Naive B cell (primary cell): Measurements from ENCODE around the gene EPB41L2. TPM values are rescaled to one million over a fixed set of nuclear protein-coding genes. Genes with fewer than 3 reads are reported as not detected.
"Not testable (repeated sequence)": the region's sequence is repeated elsewhere in the genome, so short reads cannot be mapped to it uniquely, and the experiment has no call there.

Experiments used
- ATAC-seq, 2 donors: fragments of 150-1000 bp; cut with Tn5 transposase; 2 replicates each; pipeline ENCODE4 v1.10.0; 2021; ENCODE audit warnings: low read depth in 2 of 2, mild to moderate bottlenecking in 2 of 2, moderate library complexity in 2 of 2
- DNase-seq: peaks from one replicate; pipeline ENCODE4 v3.0.0; 2022
- H3K27ac Mint-ChIP-seq, 6 donors: one replicate each; pipeline ENCODE4 v1.8.0; 2020 to 2022; ENCODE audit warnings: mild to moderate bottlenecking in 6 of 6, mixed read lengths in 6 of 6, moderate library complexity in 5 of 6, inconsistent platforms in 2 of 6
- H3K27me3 Mint-ChIP-seq, 3 donors: one replicate each; pipeline ENCODE4 v1.8.0; 2021 to 2022; ENCODE audit warnings: mixed read lengths in 3 of 3, mild to moderate bottlenecking in 1 of 3
- H3K36me3 Mint-ChIP-seq, 2 donors: one replicate each; pipeline ENCODE4 v1.8.0; 2020 to 2022; ENCODE audit warnings: mixed read lengths in 2 of 2, inconsistent platforms in 1 of 2, mild to moderate bottlenecking in 1 of 2
- H3K4me1 Mint-ChIP-seq, 3 donors: one replicate each; pipeline ENCODE4 v1.8.0; 2020 to 2022; ENCODE audit warnings: mixed read lengths in 3 of 3, inconsistent platforms in 1 of 3, mild to moderate bottlenecking in 1 of 3, moderate library complexity in 1 of 3
- H3K4me3 Mint-ChIP-seq, 8 donors: one replicate each; pipeline ENCODE4 v1.8.0; 2020 to 2022; ENCODE audit warnings: mild to moderate bottlenecking in 8 of 8, mixed read lengths in 8 of 8, moderate library complexity in 8 of 8, inconsistent platforms in 2 of 8
- H3K9me3 Mint-ChIP-seq, 7 donors: one replicate each; pipeline ENCODE4 v1.8.0; 2020 to 2022; ENCODE audit warnings: mixed read lengths in 7 of 7, mild to moderate bottlenecking in 5 of 7, inconsistent platforms in 2 of 7, moderate library complexity in 1 of 7
- polyA plus RNA-seq, 6 donors: library from polyadenylated mRNA; unstranded; fragments of 300-500 nt; fragmentation: Illumina TruSeq; gene quantifications; one replicate each; pipeline ENCODE4 v1.2.3, GENCODE V29; 2021; ENCODE audit warnings: low read depth in 6 of 6

Gene EPB41L2
- polyA plus RNA-seq, 6 donors from 2014 or later, result 10.9 to 51.1 (median 34.0) TPM

GRCh38 chr6:130993292-130993765 lies 69.7 kb downstream of the EPB41L2 start:
- peaks cover 0 to 13% (median 2%) of the 10 kb centered on the region in 7 donors for H3K9me3 Mint-ChIP-seq
- ATAC-seq (no peak), DNase-seq (no peak)
- H3K4me1 Mint-ChIP-seq, result peaks cover 14 to 29% (median 15%) of the 10 kb centered on the region in 3 donors
- peak overlapping the region in 2 of 6 donors; percentile 40 to 44 for H3K27ac Mint-ChIP-seq
- H3K36me3 Mint-ChIP-seq, result peaks cover 0 to 6% of the 10 kb centered on the region in 2 donors
- no peak overlapping the region for H3K4me3 Mint-ChIP-seq
- H3K27me3 Mint-ChIP-seq, result no peaks in the 10 kb centered on the region

DNA sequence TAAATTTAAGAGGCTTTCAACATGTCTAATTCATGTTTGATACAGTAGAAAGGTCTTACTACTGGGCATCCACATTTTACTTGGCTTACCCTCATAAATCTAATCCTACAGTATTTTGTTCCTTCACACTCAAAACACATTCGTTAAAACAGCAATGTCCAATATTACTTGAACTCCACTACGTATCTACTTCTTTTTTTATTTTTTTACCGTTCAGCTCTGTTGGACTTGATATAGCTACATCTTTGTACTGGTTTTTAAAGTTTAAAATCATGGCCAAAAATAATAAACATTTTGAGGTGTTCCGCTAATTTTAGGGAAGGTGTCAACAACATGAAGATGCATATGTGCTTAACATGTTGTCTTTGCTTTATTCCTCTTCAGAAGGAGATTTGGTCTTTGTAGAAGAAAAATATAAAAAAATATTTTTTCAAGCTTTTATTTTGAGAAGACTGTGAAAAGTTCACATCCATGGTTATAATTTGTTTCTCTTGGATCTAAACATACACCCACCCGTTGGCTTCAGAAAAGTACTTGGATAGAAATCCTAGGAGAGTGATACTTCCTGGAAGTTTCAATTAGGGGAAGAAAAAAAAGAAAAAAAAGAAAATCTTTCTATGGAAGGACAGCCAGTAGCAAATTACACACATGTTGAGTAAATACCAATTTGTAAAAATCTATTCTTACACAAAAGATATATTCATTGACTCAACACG lies 71.5 kb downstream of the EPB41L2 start:
- peaks cover 14 to 29% (median 18%) of the 10 kb centered on the region in 3 donors for H3K4me1 Mint-ChIP-seq
- H3K27ac Mint-ChIP-seq, result peak overlapping the region in 1 of 6 donors; percentile 37
- peaks cover 0 to 18% (median 2%) of the 10 kb centered on the region in 7 donors for H3K9me3 Mint-ChIP-seq
- H3K27me3 Mint-ChIP-seq, result no peaks in the 10 kb centered on the region
- H3K4me3 Mint-ChIP-seq, result no peak overlapping the region
- DNase-seq, result no peak
- peaks cover 0 to 11% of the 10 kb centered on the region in 2 donors for H3K36me3 Mint-ChIP-seq
- no peak for ATAC-seq

- ATAC-seq, DNase-seq, H3K4me3 Mint-ChIP-seq, H3K27me3 Mint-ChIP-seq: not testable (repeated sequence)
- Mint-ChIP-seq H3K36me3 (peaks cover 21 to 24% of the 10 kb centered on the region in 2 donors), H3K4me1 (peaks cover 14 to 30% (median 27%) of the 10 kb centered on the region in 3 donors), H3K9me3 (peaks cover 6 to 30% (median 18%) of the 10 kb centered on the region in 7 donors), H3K27ac (peak overlapping the region in 4 of 6 donors; percentile 42 to 84 (median 60))
Measured at GRCh38 chr6:130987539-130987938, 75.5 kb downstream of the EPB41L2 start.

- no peak for DNase-seq
- peak overlapping the region in 2 of 6 donors; percentile 8 to 28 for H3K27ac Mint-ChIP-seq
- H3K9me3 Mint-ChIP-seq, result peaks cover 6 to 30% (median 18%) of the 10 kb centered on the region in 7 donors
- H3K4me1 Mint-ChIP-seq, result peaks cover 15 to 42% (median 34%) of the 10 kb centered on the region in 3 donors
- H3K27me3 Mint-ChIP-seq, result no peaks in the 10 kb centered on the region
- ATAC-seq, result no peak
- H3K4me3 Mint-ChIP-seq, result no peak overlapping the region
- H3K36me3 Mint-ChIP-seq, result peaks cover 21 to 24% of the 10 kb centered on the region in 2 donors
Measured at GRCh38 chr6:130985115-130985514, 77.9 kb downstream of the EPB41L2 start.

DNA sequence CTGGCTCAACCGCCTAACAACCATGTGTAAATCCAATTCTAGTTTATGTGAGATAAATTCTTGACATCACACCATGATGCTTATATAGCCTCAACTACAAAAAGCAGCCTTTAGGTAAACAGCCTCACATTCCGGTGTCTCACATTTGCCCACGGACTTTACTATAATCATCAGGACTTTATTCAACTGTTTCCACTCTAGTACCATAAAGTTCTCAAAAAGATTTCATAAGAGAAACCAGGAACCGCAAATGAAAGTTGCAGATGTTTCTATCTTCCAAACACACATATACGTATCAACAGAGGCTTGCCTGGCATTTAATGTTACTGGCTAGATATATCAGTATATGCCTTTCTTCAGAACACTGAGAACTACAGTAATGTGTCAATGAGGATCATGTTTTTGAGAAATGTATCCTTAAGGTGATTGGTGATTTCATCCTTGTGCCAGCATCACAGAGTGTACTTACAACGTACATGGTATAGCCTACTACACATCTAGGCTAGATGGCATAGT lies 80.0 kb downstream of the EPB41L2 start:
- Mint-ChIP-seq H3K9me3 (peaks cover 6 to 30% (median 18%) of the 10 kb centered on the region in 7 donors), H3K27me3 (no peaks in the 10 kb centered on the region), H3K4me1 (peaks cover 28 to 56% (median 55%) of the 10 kb centered on the region in 3 donors), H3K4me3 (no peak overlapping the region), H3K27ac (peak overlapping the region in 1 of 6 donors; percentile 67), H3K36me3 (peaks cover 21 to 24% of the 10 kb centered on the region in 2 donors)
- no peak for DNase-seq
- no peak for ATAC-seq

DNA sequence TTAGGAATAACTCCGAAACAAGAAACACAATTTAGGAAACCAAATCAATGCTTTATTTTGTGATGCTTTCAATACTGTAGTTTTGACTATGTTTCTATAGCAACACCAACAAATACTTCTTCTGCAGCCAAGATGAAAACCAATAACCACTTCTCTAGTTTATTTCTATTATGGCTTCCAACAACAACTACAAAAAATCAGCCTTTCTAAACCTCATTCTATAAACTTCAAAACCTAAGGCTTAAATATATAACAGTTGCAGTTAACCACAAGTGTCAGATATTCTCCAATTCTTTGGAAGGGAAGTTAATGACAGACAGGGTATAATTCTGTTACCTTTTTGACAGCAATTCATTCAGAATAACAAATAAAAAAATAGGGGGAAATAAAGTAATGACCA lies 80.9 kb downstream of the EPB41L2 start:
- DNase-seq, result no peak

DNA sequence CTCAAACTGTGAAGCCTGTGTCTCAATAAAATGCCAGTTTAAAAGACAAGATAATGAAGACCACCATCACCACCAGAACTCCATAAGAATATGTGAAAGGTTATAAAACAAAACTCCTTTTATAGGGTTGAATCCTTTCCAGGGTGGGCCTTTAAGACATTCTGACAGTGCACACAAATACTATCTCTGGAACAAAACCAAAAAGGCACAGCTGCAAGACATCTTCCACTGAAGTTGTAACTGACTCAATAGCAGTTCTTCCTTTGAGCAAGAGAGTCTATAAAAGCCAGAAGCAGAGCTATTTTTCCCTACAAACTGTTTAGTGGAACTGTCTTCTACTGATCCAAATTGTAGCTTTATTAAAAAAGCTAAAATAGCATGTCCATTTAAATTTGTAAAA lies 81.6 kb downstream of the EPB41L2 start:
- Mint-ChIP-seq H3K4me1 (peaks cover 27 to 60% (median 50%) of the 10 kb centered on the region in 3 donors), H3K27ac (peak overlapping the region in 2 of 6 donors; percentile 64 to 84), H3K36me3 (peaks cover 19 to 21% of the 10 kb centered on the region in 2 donors), H3K27me3 (no peaks in the 10 kb centered on the region), H3K9me3 (peaks cover 6 to 23% (median 18%) of the 10 kb centered on the region in 7 donors), H3K4me3 (no peak overlapping the region)
- ATAC-seq (no peak), DNase-seq (no peak)

More for the DNA sequence above, 80.9 kb downstream of the EPB41L2 start:
- Mint-ChIP-seq H3K4me3 (no peak overlapping the region), H3K4me1 (peaks cover 32 to 58% (median 57%) of the 10 kb centered on the region in 3 donors), H3K9me3 (peaks cover 6 to 30% (median 18%) of the 10 kb centered on the region in 7 donors), H3K27ac (no peak overlapping the region), H3K36me3 (peaks cover 21 to 23% of the 10 kb centered on the region in 2 donors), H3K27me3 (no peaks in the 10 kb centered on the region)
- ATAC-seq, result no peak

GRCh38 chr6:130980310-130981032 lies 82.6 kb downstream of the EPB41L2 start:
- Mint-ChIP-seq H3K27ac (peak overlapping the region in 3 of 6 donors; percentile 51 to 84 (median 61)), H3K4me1 (peaks cover 24 to 52% (median 45%) of the 10 kb centered on the region in 3 donors), H3K4me3 (peak overlapping the region in 1 of 8 donors; percentile 17), H3K36me3 (peaks cover 13 to 14% of the 10 kb centered on the region in 2 donors), H3K27me3 (no peaks in the 10 kb centered on the region), H3K9me3 (peaks cover 3 to 14% (median 12%) of the 10 kb centered on the region in 7 donors)
- ATAC-seq (peak in 1 of 2 donors; percentile 61), DNase-seq (no peak)

DNA sequence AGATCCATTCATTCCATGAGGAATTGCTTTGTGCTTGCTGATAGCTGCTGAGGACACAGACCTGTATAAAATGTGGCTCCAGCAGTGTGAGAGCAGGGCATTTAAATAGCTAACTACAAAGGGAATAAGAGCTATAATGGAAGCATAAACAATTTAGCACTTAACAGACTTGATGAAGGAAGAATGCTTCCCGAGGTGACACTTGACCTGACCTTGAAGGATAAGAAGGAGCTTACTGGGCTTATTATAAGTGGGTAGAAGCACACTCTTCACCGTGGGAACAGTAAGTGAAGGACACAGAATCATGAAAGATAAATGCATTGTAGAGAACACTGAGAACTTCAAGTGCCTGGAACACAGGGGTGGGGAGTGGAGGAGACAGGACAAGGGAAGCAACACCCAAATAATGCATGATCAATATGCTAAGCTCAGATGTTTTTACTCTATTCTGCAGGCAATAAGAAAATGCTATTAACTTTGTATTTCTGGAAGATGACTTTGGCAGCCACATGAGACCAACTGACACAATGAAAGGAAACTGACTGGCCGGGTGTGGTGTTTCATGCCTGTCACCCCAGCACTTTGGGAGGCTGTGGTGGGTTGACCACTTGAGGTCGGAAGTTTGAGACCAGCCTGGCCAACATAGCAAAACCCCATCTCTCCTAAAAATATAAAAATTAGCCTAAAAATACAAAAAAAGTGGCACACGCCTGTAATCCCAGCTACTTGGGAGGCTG lies 84.2 kb downstream of the EPB41L2 start:
- Mint-ChIP-seq H3K27ac (no peak overlapping the region), H3K9me3 (no peaks in the 10 kb centered on the region), H3K4me3 (peak overlapping the region in 1 of 8 donors; percentile 53), H3K27me3 (no peaks in the 10 kb centered on the region), H3K4me1 (peaks cover 27 to 52% (median 48%) of the 10 kb centered on the region in 3 donors), H3K36me3 (no peaks in the 10 kb centered on the region)
- ATAC-seq (no peak), DNase-seq (no peak)

DNA sequence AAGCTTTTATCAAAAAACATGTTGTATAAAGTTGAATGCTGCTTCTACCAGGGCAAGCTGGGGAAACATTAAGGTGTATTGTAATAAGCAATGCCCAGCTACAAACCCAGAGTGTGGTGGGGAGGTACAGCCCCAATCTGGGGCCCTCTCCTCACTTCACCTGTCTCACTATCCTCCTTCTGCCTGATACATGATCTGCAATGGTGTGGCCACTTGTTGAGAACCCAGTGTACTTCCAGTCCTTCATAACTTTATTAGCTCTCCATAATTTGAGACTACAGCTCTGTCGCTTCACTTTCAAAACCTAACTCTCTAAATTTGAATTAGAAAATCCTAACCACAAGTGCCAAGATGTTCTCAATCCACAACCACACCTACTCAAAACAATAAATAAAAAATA lies 84.9 kb downstream of the EPB41L2 start:
- DNase-seq, result no peak
- no peaks in the 10 kb centered on the region for H3K36me3 Mint-ChIP-seq
- no peak overlapping the region for H3K4me3 Mint-ChIP-seq
- peak overlapping the region in 1 of 6 donors; percentile 46 for H3K27ac Mint-ChIP-seq
- H3K27me3 Mint-ChIP-seq, result no peaks in the 10 kb centered on the region
- peaks cover 27 to 57% (median 50%) of the 10 kb centered on the region in 3 donors for H3K4me1 Mint-ChIP-seq
- no peaks in the 10 kb centered on the region for H3K9me3 Mint-ChIP-seq
- no peak for ATAC-seq

- Mint-ChIP-seq H3K27ac (no peak overlapping the region), H3K36me3 (no peaks in the 10 kb centered on the region), H3K4me1 (peaks cover 32 to 58% (median 41%) of the 10 kb centered on the region in 3 donors), H3K27me3 (no peaks in the 10 kb centered on the region), H3K9me3 (no peaks in the 10 kb centered on the region), H3K4me3 (no peak overlapping the region)
- ATAC-seq, result no peak
- DNase-seq, result no peak
Measured at GRCh38 chr6:130975325-130975724, 87.7 kb downstream of the EPB41L2 start.

DNA sequence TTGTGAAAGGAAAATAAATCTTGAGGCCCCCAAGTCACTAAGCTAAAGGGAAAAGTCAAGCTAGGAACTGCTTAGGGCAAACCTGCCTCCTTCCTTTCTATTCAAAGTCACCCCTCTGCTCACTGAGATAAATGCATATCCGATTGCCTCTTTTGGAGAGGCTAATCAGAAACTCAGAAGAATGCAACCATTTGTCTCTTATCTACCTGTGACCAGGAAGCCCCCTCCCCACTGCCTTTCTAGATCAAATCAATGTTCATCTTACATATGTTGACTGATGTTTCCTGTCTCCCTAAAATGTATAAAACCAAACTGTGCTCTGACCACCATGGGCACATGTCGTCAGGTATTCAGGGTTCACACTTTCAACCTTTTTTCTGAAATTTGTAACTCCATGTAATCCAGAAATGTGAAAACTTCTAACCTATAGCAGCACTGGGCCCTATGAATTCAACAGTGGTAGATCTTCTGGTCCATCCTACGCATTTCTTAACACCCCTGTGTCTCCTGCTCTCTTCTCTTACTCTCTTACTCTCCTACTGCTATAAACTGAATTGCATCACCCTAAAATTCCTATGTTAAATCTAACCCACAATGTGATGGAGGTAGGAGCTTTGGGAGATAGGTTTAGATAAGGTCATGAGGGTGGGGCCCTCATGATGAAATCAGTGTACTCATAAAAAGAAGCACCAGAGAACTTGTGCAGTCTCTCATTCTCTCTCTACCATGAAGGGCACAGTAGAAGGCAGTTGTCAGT lies 89.3 kb downstream of the EPB41L2 start:
- Mint-ChIP-seq H3K27ac (peak overlapping the region in 1 of 6 donors; percentile 45), H3K9me3 (no peaks in the 10 kb centered on the region), H3K36me3 (no peaks in the 10 kb centered on the region), H3K4me1 (peaks cover 28 to 54% (median 35%) of the 10 kb centered on the region in 3 donors), H3K4me3 (no peak overlapping the region), H3K27me3 (no peaks in the 10 kb centered on the region)
- no peak for DNase-seq
- no peak for ATAC-seq
